Activated CD4-positive, alpha-beta T cell treated with anti-CD3 and anti-CD28 coated beads, Interleukin-2, amount 50 U/mL, for 1 hour (primary cell): Measurements from ENCODE around the gene CSRNP3.
"Not testable (repeated sequence)": the region's sequence is repeated elsewhere in the genome, so short reads cannot be mapped to it uniquely, and the experiment has no call there.

ENCODE experiments used
- DNase-seq: peaks from one replicate; pipeline ENCODE4 v3.0.0-alpha.2; 2020

The CSRNP3 gene

GRCh38 chr2:165558832-165559231 lies 89.3 kb downstream of the CSRNP3 start:
- DNase-seq, result no peak

DNA sequence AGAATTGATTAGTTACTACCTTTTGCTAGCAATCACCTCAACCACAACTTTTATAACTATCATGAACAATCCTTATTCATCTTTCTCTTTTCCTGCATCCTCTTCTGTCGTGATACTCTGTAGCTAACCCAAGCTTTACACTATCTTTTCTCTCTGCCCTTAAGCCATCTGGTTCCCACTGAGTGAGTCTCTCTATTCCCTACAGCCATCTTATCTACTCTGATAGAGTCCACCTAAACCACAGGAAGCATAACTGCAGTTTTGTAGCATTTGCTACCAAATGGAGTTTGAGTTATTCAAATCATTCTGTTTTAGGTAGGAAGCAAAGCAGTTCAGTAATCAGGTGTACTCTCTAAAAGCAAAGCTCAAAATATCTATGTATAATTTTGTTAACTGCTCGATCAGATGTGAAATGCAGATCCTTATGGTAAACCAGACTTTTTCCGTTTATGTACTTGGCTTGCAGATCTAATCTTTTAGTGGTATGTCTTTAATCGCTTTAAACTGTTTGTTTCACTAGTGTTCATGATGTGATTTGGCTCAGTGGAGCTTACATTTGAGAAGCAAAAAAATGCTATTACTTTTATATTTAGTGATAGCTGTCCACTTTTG lies 91.0 kb downstream of the CSRNP3 start:
- DNase-seq, result no peak

GRCh38 chr2:165561516-165561915 lies 92.0 kb downstream of the CSRNP3 start:
- DNase-seq, result no peak

DNA sequence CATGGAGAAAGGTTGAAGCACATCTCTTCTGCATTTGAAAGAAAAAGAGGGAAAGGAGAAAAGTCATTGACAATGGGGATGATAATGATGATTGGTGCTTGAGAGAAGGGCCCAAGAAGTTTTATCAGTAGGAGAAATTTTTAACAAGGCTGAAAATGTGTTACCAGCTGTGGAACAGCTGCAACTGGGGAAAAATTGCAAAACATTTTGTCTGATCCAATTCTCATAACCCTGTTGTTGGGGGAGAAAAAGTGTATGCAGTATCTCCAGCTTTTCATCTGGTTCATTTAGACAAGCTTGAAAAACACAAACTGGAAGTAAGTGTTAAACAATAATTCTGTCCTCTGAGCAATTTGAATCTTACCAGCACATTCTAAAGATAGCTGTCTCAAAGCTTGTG lies 92.7 kb downstream of the CSRNP3 start:
- DNase-seq, result no peak

- DNase-seq, result no peak
These were observed 94.1 kb downstream of the CSRNP3 start for GRCh38 chr2:165563468-165564225.

DNA sequence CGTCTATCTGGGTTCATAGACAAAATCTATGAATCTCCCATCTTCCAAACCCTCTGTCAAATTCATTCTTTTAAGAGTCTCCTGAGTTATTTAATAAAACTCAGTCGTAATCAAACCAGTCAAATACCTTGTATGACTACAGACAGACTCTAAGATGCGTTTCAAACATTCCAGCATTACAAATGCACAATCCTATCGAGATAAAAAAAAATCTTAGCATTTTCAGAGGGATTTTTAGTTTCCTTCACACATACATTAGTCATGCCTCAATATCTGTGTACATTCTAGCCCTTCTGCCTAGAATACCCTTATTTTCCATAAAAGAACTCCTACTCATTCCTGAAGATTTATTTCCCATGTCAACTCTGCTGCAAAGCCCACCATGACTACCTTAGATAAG lies 96.5 kb downstream of the CSRNP3 start:
- DNase-seq, result no peak

DNA sequence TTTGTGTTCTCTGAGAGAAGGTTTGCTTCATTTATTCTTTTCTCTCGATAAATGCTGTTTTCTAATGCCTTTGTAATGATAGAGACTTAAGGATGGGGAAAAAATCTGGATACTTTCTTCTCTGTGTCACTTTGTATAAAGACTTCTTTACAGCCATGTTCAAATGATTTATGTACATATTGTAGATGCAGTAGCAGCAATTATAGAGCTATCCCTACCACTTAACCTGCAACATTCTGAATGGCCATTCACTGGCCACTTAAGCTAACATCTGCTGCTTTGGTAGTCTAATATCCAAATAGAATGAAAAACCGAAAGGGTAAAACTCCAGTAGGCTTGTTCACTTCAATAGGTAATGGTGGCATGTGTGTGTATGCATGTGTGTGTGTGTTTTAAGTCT lies 97.8 kb downstream of the CSRNP3 start:
- no peak for DNase-seq

GRCh38 chr2:165568361-165568760 lies 98.9 kb downstream of the CSRNP3 start:
- no peak for DNase-seq

DNA sequence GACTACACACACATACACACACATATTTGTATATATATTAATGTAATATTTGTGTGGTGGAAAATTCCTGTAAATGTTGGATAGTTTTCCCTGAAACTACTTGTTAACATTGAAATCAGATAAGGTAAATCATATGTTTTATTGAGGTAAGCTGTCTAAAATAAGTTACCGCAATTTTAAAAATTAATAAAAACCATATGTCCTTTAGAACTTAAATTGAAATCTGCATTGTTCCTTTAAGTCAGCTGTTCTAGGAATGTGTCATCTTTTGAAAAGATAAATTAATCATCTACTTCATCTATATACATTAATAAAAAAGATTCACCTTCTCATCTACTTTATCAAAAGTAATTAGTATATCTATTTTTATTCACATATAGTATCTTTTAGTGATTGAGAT lies 102.0 kb downstream of the CSRNP3 start:
- no peak for DNase-seq

GRCh38 chr2:165572151-165572550 lies 102.7 kb downstream of the CSRNP3 start:
- no peak for DNase-seq

DNA sequence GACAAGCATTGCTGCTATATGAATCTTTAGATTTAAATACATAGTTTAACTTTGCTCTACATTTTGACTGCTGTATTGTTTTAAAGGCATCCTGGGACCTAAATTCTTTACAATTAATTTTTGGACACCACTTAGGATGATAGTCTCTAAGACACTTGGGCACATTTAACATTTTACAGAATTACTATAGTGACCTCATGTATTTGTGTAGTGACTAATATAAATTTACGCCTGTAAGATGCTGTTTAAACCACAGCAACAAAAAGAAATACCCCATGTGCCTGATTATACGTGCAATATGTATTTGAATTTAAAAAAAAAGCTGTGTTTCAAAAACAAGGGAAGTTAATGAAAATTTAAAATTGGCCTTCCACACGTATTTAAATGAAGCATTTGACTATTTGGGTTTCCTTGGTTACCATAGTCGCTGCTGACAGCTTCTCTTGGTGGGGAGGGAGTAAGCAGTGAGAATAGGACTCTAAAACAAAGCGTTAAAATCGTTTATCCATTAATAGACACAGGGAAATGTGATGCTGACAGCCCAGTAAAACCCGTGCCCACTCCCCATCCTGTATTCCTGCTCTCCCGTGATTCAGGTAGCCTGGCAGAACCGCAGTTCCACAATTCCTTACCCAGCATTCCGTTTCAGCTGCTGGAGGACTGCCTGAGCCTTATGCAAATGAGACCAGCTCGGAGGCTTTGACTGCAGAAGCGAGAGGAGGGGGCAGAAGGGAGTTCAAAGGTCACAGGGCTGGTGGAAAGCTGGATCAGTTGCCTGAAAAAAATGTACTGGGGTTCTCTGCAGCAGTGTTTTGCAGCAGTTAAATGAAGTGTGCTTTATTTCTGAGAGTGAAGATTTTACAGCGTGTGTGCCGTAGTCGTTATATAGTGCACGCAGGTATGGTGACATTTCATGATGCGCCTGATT lies 104.3 kb downstream of the CSRNP3 start:
- no peak for DNase-seq

- no peak for DNase-seq
These were observed 105.6 kb downstream of the CSRNP3 start for GRCh38 chr2:165575044-165575615.

- no peak for DNase-seq
These were observed 107.1 kb downstream of the CSRNP3 start for GRCh38 chr2:165576409-165577154.

- no peak for DNase-seq
These were observed 112.9 kb downstream of the CSRNP3 start for GRCh38 chr2:165582409-165582808.

DNA sequence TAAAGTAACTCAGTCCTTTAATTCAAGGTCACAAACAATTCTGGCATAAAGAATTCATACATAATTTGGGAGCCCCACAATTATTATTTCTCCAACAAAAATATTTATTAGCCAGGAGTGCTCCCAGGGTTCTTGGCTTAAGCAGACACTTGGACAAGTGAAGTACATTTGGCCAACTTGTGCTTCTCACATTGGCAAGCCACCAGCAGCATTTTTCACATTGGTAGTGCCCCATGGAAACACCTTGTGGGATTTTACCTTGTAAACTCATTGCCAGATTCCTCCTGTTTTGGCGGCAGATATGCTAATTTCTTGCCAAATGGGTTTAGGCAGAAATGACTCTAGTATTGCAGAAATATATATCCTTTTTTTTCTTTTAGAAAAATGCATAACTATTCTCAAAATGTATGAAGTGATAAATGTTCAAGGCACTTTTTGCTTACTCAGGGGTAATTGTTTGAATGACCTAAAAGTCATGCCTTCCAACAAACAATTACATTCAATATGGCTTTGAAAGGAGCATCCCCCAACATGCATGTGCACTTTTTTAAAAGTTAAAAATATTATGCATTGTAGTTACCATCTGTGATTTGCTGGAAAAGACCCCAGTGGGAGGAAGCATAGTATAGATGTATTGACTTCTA lies 113.5 kb downstream of the CSRNP3 start:
- no peak for DNase-seq

- DNase-seq, result no peak
These were observed 114.7 kb downstream of the CSRNP3 start for GRCh38 chr2:165584126-165584654.

DNA sequence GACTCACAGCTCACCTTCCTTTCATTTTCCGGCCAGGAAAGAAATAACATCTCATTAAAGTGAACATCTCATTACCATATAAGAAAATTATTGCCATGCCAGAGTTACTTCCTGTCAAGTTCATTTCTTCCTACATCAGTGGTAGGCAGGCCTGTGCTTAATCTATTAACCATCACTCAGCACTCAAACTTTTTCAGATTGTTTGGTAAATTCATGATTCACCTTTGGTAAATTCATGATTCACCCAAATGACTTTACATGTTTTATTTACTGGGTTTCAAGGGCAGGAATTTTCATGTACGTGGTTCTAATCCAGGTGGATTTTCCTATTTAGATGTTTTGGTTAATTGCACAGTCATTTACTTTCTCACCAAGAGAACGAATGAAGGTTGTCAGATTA lies 116.5 kb downstream of the CSRNP3 start:
- DNase-seq, result no peak

GRCh38 chr2:165587335-165587938 lies 117.9 kb downstream of the CSRNP3 start:
- DNase-seq, result no peak

GRCh38 chr2:165590999-165591398 lies 121.5 kb downstream of the CSRNP3 start:
- not testable (repeated sequence) for DNase-seq

GRCh38 chr2:165593081-165593480 lies 123.6 kb downstream of the CSRNP3 start:
- DNase-seq, result no peak

GRCh38 chr2:165594231-165594934 lies 124.9 kb downstream of the CSRNP3 start:
- DNase-seq, result no peak
